ENCODE measurements around the gene RNF113B.

The RNF113B gene

GRCh38 chr13:98203646-98204326 is 26.7 kb upstream of the RNF113B start:
- no peak for DNase-seq

GRCh38 chr13:98201984-98202383 is 24.9 kb upstream of the RNF113B start:
- DNase-seq, result no peak

- no peak for DNase-seq
Measured at GRCh38 chr13:98201189-98201588, 24.1 kb upstream of the RNF113B start.

GRCh38 chr13:98200211-98200878 is 23.3 kb upstream of the RNF113B start:
- DNase-seq, result no peak

DNA sequence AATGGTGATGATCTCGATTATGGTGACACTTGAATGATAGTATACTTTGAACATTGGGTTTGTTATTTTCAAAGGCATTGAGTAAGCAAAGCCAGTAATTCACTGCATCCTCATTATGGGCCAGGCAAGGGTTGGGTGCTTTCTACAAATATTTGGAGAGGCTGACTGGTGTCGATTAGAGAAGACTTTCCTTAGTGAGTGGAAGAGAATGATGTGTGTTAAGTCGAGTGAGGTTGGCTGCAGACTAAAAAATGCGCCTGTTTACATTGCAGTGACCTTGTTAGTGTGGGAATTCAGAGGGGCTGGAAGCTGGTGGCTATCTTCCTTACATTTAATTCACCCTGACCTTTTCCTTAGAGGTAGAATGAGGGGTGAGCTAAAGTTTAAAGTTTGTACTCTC is 22.4 kb upstream of the RNF113B start:
- DNase-seq, result no peak

DNA sequence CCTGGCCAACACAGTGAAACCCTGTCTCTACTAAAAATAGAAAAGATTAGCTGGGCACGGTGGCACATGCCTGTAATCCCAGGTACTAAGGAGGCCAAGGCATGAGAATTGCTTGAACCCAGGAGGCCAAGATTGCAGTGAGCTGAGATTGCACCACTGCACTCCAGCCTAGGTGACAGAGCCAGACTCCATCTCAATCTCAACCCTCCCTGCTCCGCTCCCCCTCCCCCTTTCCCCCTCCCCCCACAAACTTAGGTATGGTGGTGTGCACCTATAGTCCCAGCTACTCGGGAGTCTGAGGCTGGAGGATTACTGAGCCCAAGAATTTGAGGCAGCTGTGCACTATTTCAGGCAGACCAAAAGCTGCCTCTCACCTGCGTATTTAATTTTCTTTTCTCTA is 21.6 kb upstream of the RNF113B start:
- DNase-seq, result no peak

DNA sequence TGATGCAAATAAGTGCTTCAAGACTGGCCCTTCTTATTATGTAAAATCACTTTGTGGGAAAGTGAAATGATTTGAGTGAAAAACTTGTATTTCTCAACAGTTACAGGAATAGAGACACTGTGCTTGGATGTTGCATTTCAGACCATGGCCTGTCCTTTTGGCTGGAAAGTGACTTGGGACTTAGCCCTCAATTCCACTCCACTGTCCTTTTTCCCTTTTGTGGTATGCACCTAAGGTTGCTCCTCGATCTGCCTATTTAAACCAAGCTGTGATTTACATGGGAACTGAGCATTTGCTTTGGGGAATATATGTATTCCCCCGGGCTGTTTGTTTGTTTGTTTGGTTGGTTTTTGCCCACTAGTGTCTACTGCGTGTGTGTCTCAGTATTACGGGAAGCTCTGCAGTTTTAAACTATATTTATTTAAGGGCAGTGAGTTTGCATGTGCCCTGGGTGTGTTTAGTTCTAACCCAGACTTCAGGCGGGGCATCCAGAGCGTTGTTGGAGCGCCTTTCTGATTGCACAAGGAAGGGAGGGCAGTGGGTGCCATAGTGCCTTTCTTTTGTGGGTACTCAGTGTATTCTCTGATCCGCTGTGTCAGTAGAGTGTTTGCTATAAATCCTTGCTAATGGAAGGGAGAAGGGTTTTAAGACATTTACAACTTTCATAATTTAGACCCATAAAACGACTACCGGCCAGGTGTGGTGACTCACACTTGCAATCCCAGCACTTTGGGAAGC is 18.2 kb upstream of the RNF113B start:
- DNase-seq, result no peak

DNA sequence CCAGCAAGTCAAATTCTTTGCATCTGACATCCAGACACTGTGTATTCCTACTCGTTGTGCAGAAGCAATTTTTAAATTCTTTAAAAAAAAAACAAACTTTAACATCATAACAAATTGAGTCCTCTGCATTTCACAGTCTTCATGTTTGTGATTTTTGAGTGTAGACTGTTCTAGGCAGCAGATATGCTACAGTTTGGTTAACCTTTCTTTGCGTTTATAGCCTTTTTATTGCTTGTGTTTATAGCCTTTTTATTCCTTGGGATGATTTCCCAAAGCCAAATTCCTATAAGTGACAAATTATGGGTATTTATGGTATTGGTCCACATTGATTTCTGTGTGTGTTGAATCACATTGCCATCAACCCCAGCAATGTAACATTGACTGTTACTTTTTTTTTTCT is 14.9 kb upstream of the RNF113B start:
- DNase-seq, result no peak

DNA sequence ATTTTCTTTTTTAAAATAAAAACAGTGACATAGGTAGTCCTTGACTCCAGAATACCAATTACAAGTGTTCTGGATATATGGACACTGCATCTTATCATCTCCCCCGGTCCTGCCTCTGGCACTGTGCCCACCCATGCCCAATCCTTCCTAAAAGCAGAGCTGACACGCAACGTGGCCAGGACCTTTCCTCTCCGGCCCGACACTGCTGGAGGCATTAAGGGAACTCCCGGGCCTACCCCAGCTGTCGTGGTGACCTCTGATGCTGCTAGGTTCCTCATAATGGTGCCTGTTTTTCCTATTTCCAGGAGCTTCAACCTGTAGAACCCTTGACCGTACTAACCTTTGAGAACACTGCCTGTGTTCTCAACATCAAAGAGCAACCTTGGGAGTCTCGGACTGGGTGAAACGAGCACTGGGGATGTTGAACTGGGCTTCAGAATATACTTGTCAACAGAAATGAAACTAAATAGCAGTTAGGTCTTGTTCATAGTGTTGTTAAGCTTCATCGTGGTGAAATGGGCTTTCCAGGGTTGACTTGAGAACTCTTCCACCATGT is 13.9 kb upstream of the RNF113B start:
- DNase-seq, result no peak

GRCh38 chr13:98189841-98190505 is 12.9 kb upstream of the RNF113B start:
- DNase-seq, result no peak

DNA sequence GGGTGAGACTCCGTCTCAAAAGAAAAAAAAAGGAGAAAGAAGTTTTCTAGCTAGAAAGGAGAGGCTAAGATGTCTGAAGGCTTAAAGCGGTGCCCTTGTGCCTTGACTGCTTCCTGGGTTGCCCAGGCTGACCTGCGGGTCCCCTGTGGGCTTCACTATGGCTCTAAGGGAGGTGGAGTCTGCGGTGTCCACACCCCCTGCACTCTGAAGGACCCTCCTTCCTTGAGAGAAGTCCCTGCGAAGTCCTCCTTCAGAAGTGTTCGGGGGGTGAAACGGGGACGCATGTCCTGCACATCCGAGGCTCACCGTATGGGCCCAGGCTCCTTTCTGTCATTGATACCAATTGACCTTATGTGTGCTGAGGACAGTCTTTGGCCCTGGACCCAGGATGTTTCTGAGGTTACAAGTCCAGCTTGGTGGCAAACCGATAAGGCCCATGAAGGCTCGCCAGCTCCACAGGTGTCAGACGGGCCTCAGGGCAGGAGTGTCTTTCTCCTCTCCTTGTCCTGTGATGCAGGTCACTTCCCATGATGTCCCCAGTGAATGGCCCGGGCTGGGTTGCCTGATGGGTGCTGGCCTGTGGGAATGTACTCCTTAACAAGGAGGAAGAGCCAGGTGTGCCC is 11.6 kb upstream of the RNF113B start:
- DNase-seq, result no peak

- DNase-seq, result peak; percentile 26
Measured at GRCh38 chr13:98187965-98188261, 10.8 kb upstream of the RNF113B start.

- DNase-seq, result no peak
Measured at GRCh38 chr13:98187155-98187964, 10.3 kb upstream of the RNF113B start.

- DNase-seq, result no peak
Measured at GRCh38 chr13:98184792-98185191, 7.7 kb upstream of the RNF113B start.

GRCh38 chr13:98182589-98182988 is 5.5 kb upstream of the RNF113B start:
- DNase-seq, result no peak

DNA sequence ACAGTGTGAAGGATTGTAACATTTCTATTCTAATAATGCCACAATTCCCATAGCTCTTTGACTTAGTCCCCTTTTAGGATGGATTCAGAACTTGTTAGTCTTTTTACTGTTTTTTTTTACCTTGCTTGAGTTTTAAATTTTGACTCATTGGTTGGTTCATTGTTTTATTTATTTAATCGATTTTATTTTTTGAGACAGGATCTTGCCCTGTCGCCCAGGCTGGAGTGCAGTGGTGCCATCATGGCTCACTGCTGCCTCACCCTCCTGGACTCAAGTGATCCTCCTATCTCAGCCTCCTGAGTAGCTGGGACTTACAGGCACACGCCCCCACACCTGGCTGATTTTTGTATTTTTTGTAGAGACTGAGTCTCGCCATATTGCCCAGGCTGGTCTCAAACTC is 5.1 kb upstream of the RNF113B start:
- DNase-seq, result no peak

- DNase-seq, result no peak
Measured at GRCh38 chr13:98181111-98181815, 4.2 kb upstream of the RNF113B start.

DNA sequence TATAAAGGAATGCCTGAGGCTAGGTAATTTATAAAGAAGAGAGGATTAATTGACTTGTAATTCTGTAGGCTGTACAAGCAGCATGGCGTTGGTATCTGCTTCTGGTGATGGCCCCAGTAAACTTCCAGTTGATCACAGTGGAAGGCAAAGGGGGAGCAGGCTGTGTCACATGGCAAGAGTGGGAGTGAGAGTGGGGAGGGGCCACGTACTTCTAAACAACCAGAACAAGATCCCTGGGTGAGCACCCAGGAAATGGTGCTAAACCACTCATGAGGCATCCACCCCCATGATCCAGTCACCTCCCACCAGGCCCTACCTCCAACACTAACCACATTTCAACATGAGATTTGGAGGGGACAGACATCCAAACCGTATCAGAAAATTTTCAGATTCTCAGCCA is 3.0 kb upstream of the RNF113B start:
- DNase-seq, result no peak

- no peak for DNase-seq
Measured at GRCh38 chr13:98175823-98176222, 1.2 kb downstream of the RNF113B start.

- no peak for DNase-seq
Measured at GRCh38 chr13:98175043-98175442, 2.0 kb downstream of the RNF113B start.

GRCh38 chr13:98174307-98174706 is 2.8 kb downstream of the RNF113B start:
- DNase-seq, result no peak

All from midbrain (tissue), 1 donor.